ENCODE measurements around the gene AGBL1. TPM values are rescaled to one million over a fixed set of nuclear protein-coding genes. Genes with fewer than 3 reads are reported as not detected.
"Not testable (repeated sequence)": the region's sequence is repeated elsewhere in the genome, so short reads cannot be mapped to it uniquely, and the experiment has no call there.

AGBL1 gene
- polyA plus RNA-seq, 1 donor: 11.7 TPM

DNA sequence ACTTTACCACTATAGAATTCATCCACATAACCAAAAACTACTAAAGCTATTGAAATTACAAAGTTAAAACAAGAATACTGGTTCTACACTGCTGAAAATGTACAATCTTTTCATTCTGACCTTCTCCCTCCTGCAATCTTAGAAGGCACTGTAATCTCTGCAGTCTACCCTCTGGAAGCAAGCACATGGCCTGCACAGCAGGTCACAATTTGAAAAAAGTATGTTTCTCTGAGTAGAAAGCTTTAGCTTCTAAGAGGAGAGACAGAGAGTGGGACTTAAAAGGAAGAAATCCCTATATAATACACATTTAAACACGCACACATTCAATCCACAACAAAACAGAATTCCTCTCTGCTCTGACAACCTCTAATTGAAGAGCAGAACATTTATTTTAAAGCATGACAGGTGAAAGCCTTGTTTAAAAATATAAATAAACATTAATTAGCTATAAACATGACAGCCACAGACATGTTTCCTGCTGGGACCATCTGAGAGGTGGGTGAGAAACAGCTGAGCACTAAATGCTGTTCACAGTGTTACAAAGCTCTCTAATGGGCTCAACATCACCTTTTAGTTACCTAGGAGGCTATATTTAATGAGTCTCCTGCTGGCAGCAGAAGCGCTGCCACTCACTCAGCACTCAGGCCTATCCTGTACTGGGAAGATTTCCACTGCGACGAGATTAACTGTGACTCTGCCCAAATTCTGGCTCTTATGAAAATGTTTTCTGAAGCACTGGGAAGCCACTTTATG lies 447.4 kb downstream of the AGBL1 start:
- DNase-seq: no peak

- DNase-seq: not testable (repeated sequence)
These were observed 448.4 kb downstream of the AGBL1 start for GRCh38 chr15:86528094-86528493.

DNA sequence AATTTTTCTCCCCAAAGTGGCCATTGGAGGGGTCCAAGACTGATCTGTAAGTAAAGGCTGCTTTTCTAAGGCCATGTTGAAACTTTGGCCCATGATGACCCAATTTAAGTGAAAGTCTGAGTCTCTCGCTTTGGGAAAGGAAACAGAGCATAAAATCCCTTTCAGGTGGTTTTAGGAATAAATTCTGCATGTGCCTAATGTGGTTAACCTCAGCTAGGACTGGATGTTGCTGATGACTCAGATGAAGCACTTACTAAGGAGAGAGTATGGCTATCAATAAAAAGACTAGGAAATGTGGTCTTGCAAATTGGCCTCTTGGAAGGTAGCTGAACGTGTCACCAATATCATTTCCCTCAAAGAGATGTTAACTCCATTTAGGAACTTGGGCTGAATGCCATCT lies 458.5 kb downstream of the AGBL1 start:
- no peak for DNase-seq

DNA sequence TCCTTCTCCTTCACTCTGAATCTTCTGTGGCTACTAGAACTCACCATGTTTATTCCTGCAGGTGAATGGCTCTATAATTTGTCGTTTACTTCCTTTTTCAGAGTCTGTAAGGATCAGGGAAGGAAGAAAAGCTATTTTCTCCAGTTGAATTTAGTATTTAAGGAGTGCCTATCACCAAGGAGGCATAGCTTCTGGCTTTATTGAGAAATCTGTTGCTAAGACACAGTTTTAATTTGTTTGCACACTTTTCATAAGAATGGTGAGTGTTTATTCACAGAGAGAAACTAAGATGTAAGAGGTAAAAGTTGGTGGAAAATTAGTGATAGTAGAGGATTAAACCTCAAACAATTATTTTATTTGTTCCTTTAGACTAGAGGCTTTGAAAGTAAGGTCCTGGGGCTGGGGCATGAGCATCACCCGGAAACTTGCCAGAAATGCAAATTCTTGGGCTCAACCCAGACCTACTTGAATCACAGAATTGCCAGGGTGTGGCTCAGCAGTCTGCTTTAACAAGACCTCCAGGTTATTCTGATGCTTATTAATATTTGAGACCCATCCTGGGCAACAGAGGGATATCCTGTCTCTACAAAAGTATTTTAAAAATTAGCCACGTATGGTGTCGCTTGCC lies 461.3 kb downstream of the AGBL1 start:
- DNase-seq: no peak

DNA sequence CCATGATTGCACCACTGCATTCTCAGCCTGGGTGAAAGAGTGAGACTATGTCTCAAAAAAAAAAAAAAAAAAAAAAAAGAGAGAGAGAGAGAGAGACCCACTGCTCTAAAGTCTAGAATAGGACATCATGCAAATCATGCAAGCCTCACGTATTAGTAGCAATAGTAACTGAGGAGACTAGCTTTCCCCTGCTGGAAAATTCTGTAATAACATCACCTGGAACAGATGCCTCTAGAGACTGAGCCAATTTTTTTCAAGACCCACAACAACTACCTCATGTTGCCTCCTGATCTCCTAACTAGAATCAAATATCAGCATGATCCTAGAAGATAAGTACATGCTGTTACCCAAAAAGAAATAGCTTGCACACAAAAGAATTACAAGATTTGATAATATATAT lies 461.9 kb downstream of the AGBL1 start:
- DNase-seq: no peak

DNA sequence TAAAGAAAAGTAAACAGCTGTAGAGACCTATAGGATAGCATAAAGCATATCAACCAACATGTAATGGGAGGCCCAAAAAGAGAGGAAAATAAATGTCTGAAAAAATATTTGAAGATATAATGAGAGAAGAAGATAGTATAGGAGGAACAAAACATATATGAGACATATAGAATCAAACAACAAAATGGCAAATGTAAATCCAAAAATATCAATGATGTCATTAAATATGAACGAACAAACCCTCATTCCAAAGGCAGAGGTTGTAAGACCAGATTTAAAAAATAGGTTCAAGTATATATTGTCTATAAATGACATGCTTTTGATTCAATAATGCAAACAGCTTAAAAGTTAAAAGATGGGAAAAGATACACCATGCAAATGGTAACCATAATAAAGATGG lies 470.4 kb downstream of the AGBL1 start:
- DNase-seq: no peak

DNA sequence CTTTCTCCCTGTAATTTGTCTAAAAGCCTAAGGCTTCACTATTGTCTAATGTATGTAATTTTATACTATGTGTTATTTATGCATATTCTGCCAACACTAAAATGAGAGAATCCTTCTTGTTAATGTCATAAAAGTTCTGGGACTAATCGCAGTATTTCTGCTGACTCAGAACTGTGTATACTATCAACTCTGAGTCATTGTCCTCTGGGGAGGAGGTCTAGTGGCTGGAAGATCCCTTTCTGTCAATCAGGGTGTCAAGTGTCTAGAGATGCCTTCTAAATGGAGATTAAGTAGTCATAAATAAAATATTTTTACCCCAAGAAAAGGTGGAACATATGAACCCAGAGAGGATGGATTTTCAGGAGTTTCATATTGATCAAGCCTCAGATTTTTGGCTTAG lies 473.4 kb downstream of the AGBL1 start:
- no peak for DNase-seq

DNA sequence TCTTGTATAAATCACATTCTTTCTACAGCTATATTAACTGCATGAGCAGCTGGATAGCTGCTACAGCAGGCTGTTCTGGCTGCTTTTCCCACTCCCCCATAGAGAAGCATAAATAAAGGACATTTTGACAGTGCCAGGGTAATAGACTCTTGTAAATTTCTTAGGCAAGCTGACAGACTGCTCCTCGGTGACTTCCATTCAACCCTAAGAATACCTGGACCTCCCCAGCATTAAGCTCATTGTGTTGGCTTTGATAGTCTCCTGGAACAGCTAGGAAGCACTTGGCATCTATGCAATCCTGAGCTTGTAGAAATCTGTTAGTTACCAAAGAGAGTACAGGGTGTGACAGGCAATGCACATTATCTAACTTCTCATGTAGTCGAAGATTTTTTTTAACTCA lies 475.4 kb downstream of the AGBL1 start:
- DNase-seq: peak; percentile 56

DNA sequence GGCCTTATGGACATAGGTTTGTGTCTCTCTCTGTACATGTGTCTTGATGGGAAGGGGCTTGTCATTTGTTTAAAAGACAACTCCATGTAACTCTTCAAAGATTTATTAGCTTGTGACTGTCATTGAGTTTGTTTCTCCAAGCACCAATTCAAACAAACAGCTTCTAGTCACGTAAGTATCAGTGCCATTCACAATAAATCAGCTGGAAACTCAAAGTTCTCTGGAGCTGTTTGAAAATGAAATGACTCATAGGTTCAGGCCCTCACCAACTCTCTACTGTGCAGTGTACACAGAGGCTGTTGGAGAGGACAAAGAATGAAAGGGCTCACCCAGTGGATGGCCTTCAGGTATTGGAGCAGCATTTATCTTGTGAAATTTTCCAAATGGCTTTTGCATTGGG lies 476.3 kb downstream of the AGBL1 start:
- DNase-seq: no peak

GRCh38 chr15:86556396-86557017 lies 476.8 kb downstream of the AGBL1 start:
- DNase-seq: peak; percentile 37

- DNase-seq: peak; percentile 31
These were observed 477.4 kb downstream of the AGBL1 start for GRCh38 chr15:86557018-86557550.

GRCh38 chr15:86558252-86558651 lies 478.6 kb downstream of the AGBL1 start:
- no peak for DNase-seq

DNA sequence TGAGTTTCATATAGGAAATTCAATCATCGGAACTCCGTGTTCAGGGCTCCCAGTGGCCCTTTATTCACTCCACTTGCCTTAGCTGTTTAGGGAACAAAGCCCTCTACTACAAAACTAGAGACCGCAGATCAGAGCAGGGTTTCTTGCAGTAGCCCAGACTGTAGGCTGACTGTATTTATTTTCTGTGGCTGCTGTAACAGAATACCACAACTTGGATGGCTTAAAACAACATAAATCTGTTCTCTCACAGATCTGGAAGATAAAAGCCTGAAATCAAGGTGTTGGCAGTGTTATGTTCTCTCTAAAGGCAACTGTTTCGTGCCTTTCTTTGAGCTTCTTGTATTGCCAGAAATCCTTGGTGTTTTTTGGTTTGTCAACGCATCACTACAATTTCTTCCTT lies 479.0 kb downstream of the AGBL1 start:
- DNase-seq: no peak

DNA sequence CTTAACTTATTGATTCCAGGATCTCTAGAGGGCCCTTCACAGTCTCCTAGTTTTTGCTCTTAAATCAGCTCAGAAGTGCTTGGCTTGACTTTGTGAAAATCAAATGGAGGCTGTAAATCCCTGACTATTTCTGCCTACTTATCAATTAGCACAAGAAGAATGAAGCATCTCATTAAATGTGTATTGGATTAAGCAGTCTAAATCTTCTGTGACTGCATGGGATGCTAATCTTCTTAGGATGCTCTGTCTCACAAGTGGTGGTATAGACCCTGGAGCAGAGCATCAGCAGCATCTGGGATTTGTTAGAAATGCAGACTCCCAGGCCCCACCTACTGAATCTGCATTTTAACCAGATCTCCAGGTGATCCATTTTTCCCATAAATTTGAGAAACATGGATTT lies 488.7 kb downstream of the AGBL1 start:
- DNase-seq: no peak

GRCh38 chr15:86570738-86571137 lies 491.1 kb downstream of the AGBL1 start:
- no peak for DNase-seq

- DNase-seq: no peak
These were observed 492.2 kb downstream of the AGBL1 start for GRCh38 chr15:86571873-86572272.

DNA sequence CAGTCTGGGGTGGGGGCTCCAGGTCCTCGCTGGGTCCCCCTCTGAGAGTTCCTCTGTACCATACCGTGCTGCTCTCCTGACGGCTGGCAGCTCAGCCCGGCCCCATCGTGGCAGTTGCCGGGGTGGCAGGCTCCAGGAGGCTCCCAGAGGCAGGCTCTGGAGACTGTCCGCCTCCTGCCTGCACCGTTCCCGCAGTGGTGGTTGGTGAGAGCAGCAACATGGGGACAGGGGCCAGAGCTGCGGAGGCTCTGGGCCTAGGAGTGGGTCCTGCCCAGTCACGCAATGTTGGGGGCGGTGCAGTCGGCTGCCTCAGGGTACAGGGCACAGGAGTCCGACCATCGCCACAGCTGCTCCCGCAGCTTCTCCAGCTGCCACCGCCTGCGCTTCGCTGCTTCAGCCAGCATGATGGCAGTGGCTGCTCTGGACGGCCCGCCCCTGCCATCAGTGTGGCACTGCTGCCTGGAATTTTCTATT lies 492.7 kb downstream of the AGBL1 start:
- no peak for DNase-seq

- DNase-seq: no peak
These were observed 493.8 kb downstream of the AGBL1 start for GRCh38 chr15:86573476-86573875.

DNA sequence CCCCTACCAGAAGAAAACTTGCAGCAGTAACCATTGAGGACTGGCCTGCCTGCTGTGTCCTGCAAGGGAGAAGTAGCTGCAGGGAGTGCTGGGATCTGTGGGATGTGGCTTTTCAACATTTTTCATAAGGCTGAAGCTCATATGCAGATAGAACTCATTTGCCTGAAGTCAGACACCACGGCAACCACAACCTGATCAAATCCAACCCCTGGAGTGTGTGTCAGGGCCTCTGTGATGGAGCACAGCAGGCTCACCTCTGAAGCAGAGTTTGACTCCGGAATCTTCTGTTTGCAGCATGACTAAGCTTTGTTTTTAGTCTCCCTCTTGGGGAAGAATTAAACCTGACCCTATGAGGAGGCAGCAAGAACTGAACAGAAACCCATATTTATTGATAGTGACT lies 508.7 kb downstream of the AGBL1 start:
- no peak for DNase-seq

GRCh38 chr15:86590461-86590860 lies 510.8 kb downstream of the AGBL1 start:
- no peak for DNase-seq

DNA sequence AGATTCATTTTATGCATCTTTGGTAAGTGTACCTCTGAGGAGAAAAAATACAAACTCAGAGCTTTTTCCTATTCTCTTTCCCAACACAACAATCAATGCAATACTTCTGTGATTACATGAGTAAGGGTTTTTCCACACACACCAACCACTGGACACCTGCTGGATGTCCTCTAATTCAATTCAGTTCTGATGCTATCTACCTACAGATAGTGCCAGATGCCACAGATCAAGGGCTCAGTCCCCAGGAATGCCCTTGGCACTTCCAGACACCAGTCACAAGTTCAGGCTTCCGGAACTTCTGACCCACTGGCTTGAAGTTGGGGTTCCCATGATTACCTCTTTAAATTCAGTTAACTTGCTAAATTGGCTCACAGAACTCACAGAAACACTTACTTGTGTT lies 511.5 kb downstream of the AGBL1 start:
- DNase-seq: no peak

DNA sequence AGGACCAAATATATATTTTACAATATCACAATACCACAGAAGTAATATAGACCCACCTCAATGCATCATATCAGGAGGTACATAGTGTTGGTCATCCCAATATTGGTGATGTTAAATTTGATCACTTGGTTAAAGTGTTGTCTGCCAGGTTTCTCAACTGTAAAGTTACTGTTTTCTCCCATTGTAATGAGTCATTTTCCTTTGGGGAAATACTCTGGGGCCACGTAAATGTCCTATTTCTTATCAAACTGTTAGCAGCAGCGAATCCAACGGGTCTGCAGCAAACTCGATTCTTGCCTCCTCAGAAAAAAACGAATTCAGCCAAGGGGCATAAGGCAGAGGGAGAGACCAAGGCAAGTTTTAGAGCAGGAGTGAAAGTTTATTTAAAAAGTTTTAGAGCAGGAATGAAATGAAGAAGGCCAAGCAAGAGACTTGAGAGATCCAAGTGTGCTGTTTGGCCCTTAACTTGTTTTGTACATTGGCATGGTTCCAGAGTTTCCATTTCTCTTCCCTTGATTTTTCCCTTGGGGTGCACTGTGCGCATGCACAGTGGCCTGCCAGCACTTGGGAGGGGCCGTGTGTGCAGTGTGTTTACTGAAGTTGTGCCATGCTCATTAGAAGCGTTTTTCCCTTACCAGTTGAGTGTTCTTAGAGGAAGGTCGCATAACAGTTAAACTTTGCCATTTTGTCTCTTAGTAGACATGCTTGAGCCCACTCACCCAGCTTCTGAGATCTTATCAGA lies 512.5 kb downstream of the AGBL1 start:
- DNase-seq: peak; percentile 57

DNA sequence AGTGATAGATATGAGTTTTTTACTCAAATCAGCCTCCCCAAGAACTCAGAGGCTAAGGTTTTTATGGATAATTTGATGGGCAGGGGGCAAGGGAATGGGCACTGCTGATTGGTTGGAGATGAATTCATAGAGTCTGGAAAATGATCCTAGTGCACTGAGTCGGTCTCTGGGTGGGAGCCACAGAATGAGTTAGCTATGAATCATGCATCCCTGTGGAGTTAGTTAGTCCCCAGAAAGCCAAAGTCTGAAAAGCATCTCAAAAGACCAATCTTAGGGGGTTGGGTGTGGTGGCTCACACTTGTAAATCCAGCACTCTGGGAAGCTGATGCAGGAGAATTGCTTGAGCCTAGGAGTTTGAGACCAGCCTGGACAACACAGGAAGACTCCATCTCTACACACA lies 516.1 kb downstream of the AGBL1 start:
- no peak for DNase-seq
